Measurements from ENCODE around the gene ARSK. TPM values are rescaled to one million over a fixed set of nuclear protein-coding genes. Genes with fewer than 3 reads are reported as not detected.

Gene ARSK
- total RNA-seq, 1 donor from 2014 or later, result 9.1 TPM

- no peaks in the 10 kb centered on the region for H3K27me3 ChIP-seq
- no peak for DNase-seq (ENCODE audit: extremely low spot score in 2 of 2)
- no peaks in the 10 kb centered on the region for H3K9me3 ChIP-seq
- peaks cover 8% of the 10 kb centered on the region for H3K4me1 ChIP-seq
- no peak overlapping the region for H3K27ac ChIP-seq
- intact Hi-C loops (cut with DNase I), result loop anchor here (10.0 kb wide), 1 partner anchor 72 kb away; the partner anchor contains the start of genes ARSK and SKIC3
- no peak overlapping the region for H3K4me3 ChIP-seq
- TF ChIP-seq CTCF (IDR thresholded peaks at IDR 0.05), result no peak
- TF ChIP-seq POLR2A (IDR thresholded peaks at IDR 0.05), result no peak
- TF ChIP-seq POLR2AphosphoS5 (IDR thresholded peaks at IDR 0.05; ENCODE audit: insufficient read depth in 1 of 2, low read depth in 1 of 2), result no peak
- no peaks in the 10 kb centered on the region for H3K36me3 ChIP-seq
Observed at GRCh38 chr5:95626701-95627100, 71.8 kb downstream of the ARSK start.

GRCh38 chr5:95627971-95628810, 73.3 kb downstream of the ARSK start:
- no peak for TF ChIP-seq POLR2AphosphoS5 (IDR thresholded peaks at IDR 0.05; ENCODE audit: insufficient read depth in 1 of 2, low read depth in 1 of 2)
- TF ChIP-seq POLR2A (IDR thresholded peaks at IDR 0.05), result no peak
- no peak for TF ChIP-seq CTCF (IDR thresholded peaks at IDR 0.05)
- H3K4me1 ChIP-seq, result peaks cover 6% of the 10 kb centered on the region
- H3K36me3 ChIP-seq, result no peaks in the 10 kb centered on the region
- no peak overlapping the region for H3K4me3 ChIP-seq
- no peak overlapping the region for H3K27ac ChIP-seq
- intact Hi-C loops (cut with DNase I), result loop anchor here (10.0 kb wide), 1 partner anchor 73 kb away; the partner anchor contains the start of genes ARSK and SKIC3
- no peaks in the 10 kb centered on the region for H3K9me3 ChIP-seq
- H3K27me3 ChIP-seq, result no peaks in the 10 kb centered on the region
- no peak for DNase-seq (ENCODE audit: extremely low spot score in 2 of 2)

GRCh38 chr5:95628933-95629332, 74.0 kb downstream of the ARSK start:
- H3K4me3 ChIP-seq, result no peak overlapping the region
- H3K36me3 ChIP-seq, result no peaks in the 10 kb centered on the region
- H3K9me3 ChIP-seq, result no peaks in the 10 kb centered on the region
- DNase-seq (ENCODE audit: extremely low spot score in 2 of 2), result no peak
- TF ChIP-seq POLR2A (IDR thresholded peaks at IDR 0.05), result no peak
- TF ChIP-seq POLR2AphosphoS5 (IDR thresholded peaks at IDR 0.05; ENCODE audit: insufficient read depth in 1 of 2, low read depth in 1 of 2), result no peak
- TF ChIP-seq CTCF (IDR thresholded peaks at IDR 0.05), result no peak
- H3K27me3 ChIP-seq, result no peaks in the 10 kb centered on the region
- intact Hi-C loops (cut with DNase I), result loop anchor here (10.0 kb wide), 1 partner anchor 74 kb away; the partner anchor contains the start of genes ARSK and SKIC3
- H3K4me1 ChIP-seq, result peaks cover 6% of the 10 kb centered on the region
- no peak overlapping the region for H3K27ac ChIP-seq

- intact Hi-C loops (cut with DNase I), result no loop called here
- no peak overlapping the region for H3K4me3 ChIP-seq
- H3K9me3 ChIP-seq, result no peaks in the 10 kb centered on the region
- H3K36me3 ChIP-seq, result no peaks in the 10 kb centered on the region
- TF ChIP-seq POLR2A (IDR thresholded peaks at IDR 0.05), result no peak
- no peak for TF ChIP-seq CTCF (IDR thresholded peaks at IDR 0.05)
- TF ChIP-seq POLR2AphosphoS5 (IDR thresholded peaks at IDR 0.05; ENCODE audit: insufficient read depth in 1 of 2, low read depth in 1 of 2), result no peak
- peaks cover 6% of the 10 kb centered on the region for H3K4me1 ChIP-seq
- H3K27ac ChIP-seq, result no peak overlapping the region
- H3K27me3 ChIP-seq, result no peaks in the 10 kb centered on the region
- no peak for DNase-seq (ENCODE audit: extremely low spot score in 2 of 2)
Observed at GRCh38 chr5:95630394-95630917, 75.6 kb downstream of the ARSK start.
